ENCODE data around the gene KCNK4.
"Not testable (repeated sequence)": the region's sequence is repeated elsewhere in the genome, so short reads cannot be mapped to it uniquely, and the experiment has no call there.

Gene KCNK4

GRCh38 chr11:64317961-64318765, 27.1 kb downstream of the KCNK4 start, which contains the start of gene PRDX5:
Gene PRDX5, plus strand, starts transcription at chr11:64318121. Its CDS starts 95 bp downstream, at chr11:64318216.
- Mint-ChIP-seq H3K9me3 (no peaks in the 10 kb centered on the region), H3K4me1 (peaks cover 25% of the 10 kb centered on the region), H3K36me3 (peaks cover 9% of the 10 kb centered on the region), H3K27me3 (no peaks in the 10 kb centered on the region), H3K4me3 (peak within 1 kb of the TSS; percentile 95), H3K27ac (peak within 1 kb of the TSS; percentile 99)

GRCh38 chr11:64318766-64319761, 28.0 kb downstream of the KCNK4 start:
- Mint-ChIP-seq H3K9me3 (no peaks in the 10 kb centered on the region), H3K27me3 (no peaks in the 10 kb centered on the region), H3K27ac (peak overlapping the region; percentile 99), H3K4me1 (peaks cover 23% of the 10 kb centered on the region), H3K4me3 (peak overlapping the region; percentile 95), H3K36me3 (peaks cover 9% of the 10 kb centered on the region)

- H3K27ac Mint-ChIP-seq = no peak overlapping the region
- H3K27me3 Mint-ChIP-seq = no peaks in the 10 kb centered on the region
- H3K4me3 Mint-ChIP-seq = no peak overlapping the region
- H3K4me1 Mint-ChIP-seq = peaks cover 20% of the 10 kb centered on the region
- H3K9me3 Mint-ChIP-seq = no peaks in the 10 kb centered on the region
- H3K36me3 Mint-ChIP-seq = peaks cover 7% of the 10 kb centered on the region
These were observed 29.5 kb downstream of the KCNK4 start for GRCh38 chr11:64320556-64320955.

- H3K9me3 Mint-ChIP-seq = no peaks in the 10 kb centered on the region
- H3K4me1 Mint-ChIP-seq = peaks cover 20% of the 10 kb centered on the region
- H3K27ac Mint-ChIP-seq = no peak overlapping the region
- no peaks in the 10 kb centered on the region for H3K27me3 Mint-ChIP-seq
- peaks cover 7% of the 10 kb centered on the region for H3K36me3 Mint-ChIP-seq
- no peak overlapping the region for H3K4me3 Mint-ChIP-seq
These were observed 29.9 kb downstream of the KCNK4 start for GRCh38 chr11:64321026-64321425.

GRCh38 chr11:64321533-64321932, 30.4 kb downstream of the KCNK4 start:
- Mint-ChIP-seq H3K27me3 (no peaks in the 10 kb centered on the region), H3K36me3 (peaks cover 4% of the 10 kb centered on the region), H3K4me3 (no peak overlapping the region), H3K27ac (no peak overlapping the region), H3K9me3 (no peaks in the 10 kb centered on the region), H3K4me1 (peaks cover 20% of the 10 kb centered on the region)

GRCh38 chr11:64322925-64323260, 31.8 kb downstream of the KCNK4 start:
- Mint-ChIP-seq H3K27me3 (no peaks in the 10 kb centered on the region), H3K36me3 (no peaks in the 10 kb centered on the region), H3K27ac (no peak overlapping the region), H3K9me3 (no peaks in the 10 kb centered on the region), H3K4me1 (peaks cover 20% of the 10 kb centered on the region), H3K4me3 (no peak overlapping the region)

GRCh38 chr11:64323373-64323772, 32.3 kb downstream of the KCNK4 start:
- Mint-ChIP-seq H3K27me3 (no peaks in the 10 kb centered on the region), H3K9me3 (no peaks in the 10 kb centered on the region), H3K4me3 (no peak overlapping the region), H3K27ac (no peak overlapping the region), H3K4me1 (peaks cover 20% of the 10 kb centered on the region), H3K36me3 (no peaks in the 10 kb centered on the region)

GRCh38 chr11:64323984-64324383, 32.9 kb downstream of the KCNK4 start:
- not testable (repeated sequence) for H3K36me3 Mint-ChIP-seq, H3K27ac Mint-ChIP-seq, H3K9me3 Mint-ChIP-seq, H3K4me3 Mint-ChIP-seq, H3K27me3 Mint-ChIP-seq
- peaks cover 17% of the 10 kb centered on the region for H3K4me1 Mint-ChIP-seq

GRCh38 chr11:64324692-64325469, 33.8 kb downstream of the KCNK4 start:
- no peak overlapping the region for H3K4me3 Mint-ChIP-seq
- H3K27ac Mint-ChIP-seq = no peak overlapping the region
- H3K27me3 Mint-ChIP-seq = no peaks in the 10 kb centered on the region
- H3K4me1 Mint-ChIP-seq = peaks cover 10% of the 10 kb centered on the region
- no peaks in the 10 kb centered on the region for H3K9me3 Mint-ChIP-seq
- no peaks in the 10 kb centered on the region for H3K36me3 Mint-ChIP-seq

- Mint-ChIP-seq H3K4me3 (no peak overlapping the region), H3K27me3 (no peaks in the 10 kb centered on the region), H3K9me3 (no peaks in the 10 kb centered on the region), H3K27ac (no peak overlapping the region), H3K36me3 (no peaks in the 10 kb centered on the region), H3K4me1 (peaks cover 7% of the 10 kb centered on the region)
These were observed 36.3 kb downstream of the KCNK4 start for GRCh38 chr11:64327375-64327774.

- H3K4me3 Mint-ChIP-seq = no peak overlapping the region
These were observed 36.9 kb downstream of the KCNK4 start for GRCh38 chr11:64327993-64328392.

GRCh38 chr11:64330888-64331287, 39.8 kb downstream of the KCNK4 start:
- no peak overlapping the region for H3K4me3 Mint-ChIP-seq
- H3K9me3 Mint-ChIP-seq = no peaks in the 10 kb centered on the region
- peaks cover 7% of the 10 kb centered on the region for H3K4me1 Mint-ChIP-seq
- H3K27ac Mint-ChIP-seq = no peak overlapping the region
- no peaks in the 10 kb centered on the region for H3K27me3 Mint-ChIP-seq
- no peaks in the 10 kb centered on the region for H3K36me3 Mint-ChIP-seq

More at GRCh38 chr11:64327993-64328392, 36.9 kb downstream of the KCNK4 start:
- no peaks in the 10 kb centered on the region for H3K9me3 Mint-ChIP-seq
- H3K4me1 Mint-ChIP-seq = peaks cover 7% of the 10 kb centered on the region
- H3K27me3 Mint-ChIP-seq = no peaks in the 10 kb centered on the region
- H3K27ac Mint-ChIP-seq = no peak overlapping the region
- no peaks in the 10 kb centered on the region for H3K36me3 Mint-ChIP-seq

GRCh38 chr11:64331569-64332371, 40.7 kb downstream of the KCNK4 start:
- Mint-ChIP-seq H3K4me1 (peaks cover 7% of the 10 kb centered on the region), H3K9me3 (no peaks in the 10 kb centered on the region), H3K27ac (no peak overlapping the region), H3K36me3 (no peaks in the 10 kb centered on the region), H3K4me3 (peak overlapping the region; percentile 13), H3K27me3 (no peaks in the 10 kb centered on the region)

GRCh38 chr11:64333556-64333955, 42.5 kb downstream of the KCNK4 start:
- peaks cover 15% of the 10 kb centered on the region for H3K4me1 Mint-ChIP-seq
- H3K4me3 Mint-ChIP-seq = no peak overlapping the region
- no peaks in the 10 kb centered on the region for H3K36me3 Mint-ChIP-seq
- H3K9me3 Mint-ChIP-seq = no peaks in the 10 kb centered on the region
- peak overlapping the region; percentile 57 for H3K27ac Mint-ChIP-seq
- no peaks in the 10 kb centered on the region for H3K27me3 Mint-ChIP-seq
